Upper lobe of right lung (tissue), 1 donor: Measurements from ENCODE around the gene SFXN3. TPM values are rescaled to one million over a fixed set of nuclear protein-coding genes. Genes with fewer than 3 reads are reported as not detected.

Source experiments
- ATAC-seq: fragments of 200-7000 bp; cut with Tn5 transposase; one replicate; pipeline ENCODE4 v1.9.1; 2020; ENCODE audit warnings: mild to moderate bottlenecking, moderate library complexity
- DNase-seq: peaks from one replicate; pipeline ENCODE4 v3.0.0-alpha.2; 2020
- H3K27ac ChIP-seq: fragments of 200-600 bp; one replicate; pipeline ENCODE4 v1.8.0; 2022
- H3K27me3 ChIP-seq: fragments of 200-600 bp; one replicate; pipeline ENCODE4 v1.8.0; 2022; ENCODE audit warnings: mild to moderate bottlenecking
- H3K36me3 ChIP-seq: fragments of 200-600 bp; one replicate; pipeline ENCODE4 v1.8.0; 2022
- H3K4me1 ChIP-seq: fragments of 200-600 bp; one replicate; pipeline ENCODE4 v1.8.0; 2022
- H3K4me3 ChIP-seq: fragments of 200-600 bp; one replicate; pipeline ENCODE4 v1.8.0; 2022; ENCODE audit warnings: mild to moderate bottlenecking
- H3K9me3 ChIP-seq: fragments of 200-600 bp; one replicate; pipeline ENCODE4 v1.8.0; 2022
- CTCF ChIP-seq: fragments of 200-600 bp; IDR thresholded peaks from one replicate; pipeline ENCODE4 v1.8.0; 2022; ENCODE audit warnings: antibody characterized with exemption
- intact Hi-C: fragments of 100-400 bp; cut with DNase I; formaldehyde crosslinking; loops from one replicate; pipeline ENCODE4 v1.11.0; 2022
- total RNA-seq: library from RNA; stranded (reverse); fragmentation: NEBNext Ultra II Directional; extraction: Animal tissue kit (Norgen Biotek cat#: 25700); gene quantifications from one replicate; pipeline ENCODE4 v1.2.1, GENCODE V29; 2021
- donor health status: DM: no; HTN: yes; CAD: no; lungs with severe emphysema.

SFXN3 gene
- total RNA-seq, 1 donor from 2014 or later = 49.2 TPM

DNA sequence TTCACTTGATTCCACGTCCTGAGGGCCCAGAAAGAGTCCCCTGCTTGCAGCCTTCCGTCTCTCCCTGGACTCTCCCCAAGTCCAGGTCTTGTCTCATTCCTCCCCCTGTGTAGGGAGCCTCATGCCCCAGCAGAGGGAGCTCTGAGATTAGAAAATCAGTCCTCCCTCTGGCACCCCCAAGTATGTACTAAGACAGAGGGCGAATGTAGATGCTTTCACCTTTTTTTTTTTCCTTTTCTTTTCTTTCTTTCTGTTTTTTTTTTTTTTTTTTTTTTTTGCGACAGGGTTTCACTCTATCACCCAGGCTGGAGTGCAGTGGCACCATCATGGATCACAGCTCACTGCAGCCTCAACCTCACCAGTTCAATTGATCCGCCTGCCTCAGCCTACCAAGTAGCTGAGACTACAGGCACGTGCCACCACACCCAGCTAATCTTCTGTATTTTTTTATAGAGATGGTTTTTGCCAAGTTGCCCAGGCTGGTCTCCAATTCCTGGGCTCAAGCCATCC lies 10.3 kb downstream of the SFXN3 start:
- H3K4me3 ChIP-seq = no peak overlapping the region
- peaks cover 38% of the 10 kb centered on the region for H3K36me3 ChIP-seq
- ATAC-seq = peak; percentile 77
- H3K27ac ChIP-seq = no peak overlapping the region
- H3K9me3 ChIP-seq = no peaks in the 10 kb centered on the region
- no peaks in the 10 kb centered on the region for H3K27me3 ChIP-seq
- intact Hi-C loops = no loop called here
- DNase-seq = no peak
- H3K4me1 ChIP-seq = peaks cover 20% of the 10 kb centered on the region
- peak; percentile 86 for TF ChIP-seq CTCF

GRCh38 chr10:101042118-101042517 lies 11.1 kb downstream of the SFXN3 start:
- ATAC-seq = no peak
- H3K36me3 ChIP-seq = peaks cover 30% of the 10 kb centered on the region
- TF ChIP-seq CTCF = no peak
- H3K27me3 ChIP-seq = peaks cover 8% of the 10 kb centered on the region
- no peak for DNase-seq
- intact Hi-C loops = no loop called here
- no peaks in the 10 kb centered on the region for H3K9me3 ChIP-seq
- H3K27ac ChIP-seq = peak overlapping the region; percentile 91
- peak overlapping the region; percentile 63 for H3K4me3 ChIP-seq
- H3K4me1 ChIP-seq = peaks cover 20% of the 10 kb centered on the region

- H3K4me1 ChIP-seq = peaks cover 20% of the 10 kb centered on the region
- DNase-seq (peak; percentile 99), ATAC-seq (peak; percentile 97)
- intact Hi-C loops = no loop called here
- H3K4me3 ChIP-seq = peak overlapping the region; percentile 63
- H3K27ac ChIP-seq = peak overlapping the region; percentile 91
- no peak for TF ChIP-seq CTCF
- H3K9me3 ChIP-seq = no peaks in the 10 kb centered on the region
- H3K27me3 ChIP-seq = peaks cover 14% of the 10 kb centered on the region
- H3K36me3 ChIP-seq = peaks cover 23% of the 10 kb centered on the region
These were observed 11.8 kb downstream of the SFXN3 start for GRCh38 chr10:101042667-101043362.

DNA sequence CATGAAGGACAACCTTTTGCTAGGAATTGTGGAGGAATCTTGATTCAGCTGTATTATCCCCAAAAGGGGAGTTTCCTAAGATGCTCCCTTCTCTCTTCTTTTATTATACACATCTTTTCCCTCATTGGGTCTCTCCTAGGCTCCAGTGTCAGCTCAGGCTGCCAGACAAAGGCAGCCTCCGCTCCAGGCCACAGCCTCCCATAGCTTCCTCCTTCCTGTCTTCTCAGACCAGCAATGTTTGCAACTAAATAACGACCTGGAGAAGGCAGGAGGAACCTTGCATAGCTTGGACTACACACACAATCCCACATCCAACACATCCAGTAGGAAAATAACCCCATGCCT lies 12.3 kb downstream of the SFXN3 start:
- no peak for TF ChIP-seq CTCF
- no peak for DNase-seq
- Histone ChIP-seq H3K36me3 (peaks cover 18% of the 10 kb centered on the region), H3K27me3 (peaks cover 20% of the 10 kb centered on the region), H3K9me3 (no peaks in the 10 kb centered on the region), H3K4me1 (peaks cover 20% of the 10 kb centered on the region), H3K4me3 (peak overlapping the region; percentile 63), H3K27ac (peak overlapping the region; percentile 91)
- intact Hi-C loops = no loop called here
- no peak for ATAC-seq

DNA sequence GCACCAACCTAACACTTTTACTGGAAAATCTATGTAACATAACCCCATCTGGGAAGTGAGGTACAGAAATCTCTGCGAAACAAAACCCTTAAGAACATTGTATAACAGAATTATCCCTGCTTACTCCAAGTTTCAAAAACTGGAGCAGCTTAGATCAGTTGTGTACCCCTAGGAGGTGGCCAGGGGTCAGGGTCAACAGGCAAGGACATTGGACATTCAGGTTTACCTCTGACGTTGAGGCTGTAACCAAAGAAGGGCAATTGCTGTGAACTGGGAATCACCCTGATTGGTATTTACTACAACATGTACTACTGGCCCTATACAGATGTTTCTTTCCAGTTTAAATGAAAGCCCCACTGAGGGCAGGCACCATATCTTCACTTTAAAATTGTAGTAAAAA lies 13.1 kb downstream of the SFXN3 start:
- Histone ChIP-seq H3K4me3 (no peak overlapping the region), H3K4me1 (peaks cover 20% of the 10 kb centered on the region), H3K27me3 (peaks cover 28% of the 10 kb centered on the region), H3K27ac (no peak overlapping the region), H3K9me3 (no peaks in the 10 kb centered on the region), H3K36me3 (peaks cover 10% of the 10 kb centered on the region)
- intact Hi-C loops = no loop called here
- ATAC-seq (no peak), DNase-seq (no peak)
- TF ChIP-seq CTCF = no peak
